A673 (cell line): ENCODE data around the gene VPS41.

ENCODE experiments used
- EZH2 ChIP-seq: fragments of 200-600 bp; sonication (generic); IDR thresholded peaks from 2 replicates; pipeline ENCODE4 v1.6.1; 2017; ENCODE audit warnings: borderline replicate concordance, low read depth, mild to moderate bottlenecking, mixed read lengths, antibody characterized with exemption, low read length; ENCODE audit not compliant: poor library complexity, severe bottlenecking
- TF ChIP-seq, protein P1 (sequence below): fragments of 300-800, 200-600 bp; sonication (generic); conservative IDR thresholded peaks from 2 replicates; pipeline ENCODE4 v1.5.1; 2017; ENCODE audit warnings: low read depth, mild to moderate bottlenecking, antibody characterized with exemption, low read length, moderate library complexity, mixed read lengths

GRCh38 chr7:38820571-38820970, 88.4 kb downstream of the VPS41 start:
- TF ChIP-seq, protein P1, sequence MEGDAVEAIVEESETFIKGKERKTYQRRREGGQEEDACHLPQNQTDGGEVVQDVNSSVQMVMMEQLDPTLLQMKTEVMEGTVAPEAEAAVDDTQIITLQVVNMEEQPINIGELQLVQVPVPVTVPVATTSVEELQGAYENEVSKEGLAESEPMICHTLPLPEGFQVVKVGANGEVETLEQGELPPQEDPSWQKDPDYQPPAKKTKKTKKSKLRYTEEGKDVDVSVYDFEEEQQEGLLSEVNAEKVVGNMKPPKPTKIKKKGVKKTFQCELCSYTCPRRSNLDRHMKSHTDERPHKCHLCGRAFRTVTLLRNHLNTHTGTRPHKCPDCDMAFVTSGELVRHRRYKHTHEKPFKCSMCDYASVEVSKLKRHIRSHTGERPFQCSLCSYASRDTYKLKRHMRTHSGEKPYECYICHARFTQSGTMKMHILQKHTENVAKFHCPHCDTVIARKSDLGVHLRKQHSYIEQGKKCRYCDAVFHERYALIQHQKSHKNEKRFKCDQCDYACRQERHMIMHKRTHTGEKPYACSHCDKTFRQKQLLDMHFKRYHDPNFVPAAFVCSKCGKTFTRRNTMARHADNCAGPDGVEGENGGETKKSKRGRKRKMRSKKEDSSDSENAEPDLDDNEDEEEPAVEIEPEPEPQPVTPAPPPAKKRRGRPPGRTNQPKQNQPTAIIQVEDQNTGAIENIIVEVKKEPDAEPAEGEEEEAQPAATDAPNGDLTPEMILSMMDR, result no peak
- no peak for TF ChIP-seq EZH2
